LNCAP (cell line): ENCODE measurements around the gene DNAJC11.

Experiments used
- CTCF ChIP-seq: fragments of 450-650 bp; IDR thresholded peaks from 2 replicates; pipeline ENCODE4 v1.5.1; 2017; ENCODE audit warnings: mild to moderate bottlenecking

The DNAJC11 gene

GRCh38 chr1:6711174-6711573 lies 9.6 kb upstream of the DNAJC11 start:
- TF ChIP-seq CTCF, result no peak

GRCh38 chr1:6704746-6705145 lies 3.1 kb upstream of the DNAJC11 start:
- TF ChIP-seq CTCF, result no peak

- TF ChIP-seq CTCF, result no peak
These were observed 1.4 kb upstream of the DNAJC11 start for GRCh38 chr1:6703016-6703415.

GRCh38 chr1:6700853-6701436 lies 671 bp downstream of the DNAJC11 start:
- TF ChIP-seq CTCF, result no peak

GRCh38 chr1:6695868-6696267 lies 5.7 kb downstream of the DNAJC11 start:
- no peak for TF ChIP-seq CTCF

GRCh38 chr1:6694121-6694713 lies 7.4 kb downstream of the DNAJC11 start:
- TF ChIP-seq CTCF, result no peak

- TF ChIP-seq CTCF, result no peak
These were observed 8.7 kb downstream of the DNAJC11 start for GRCh38 chr1:6692956-6693355.

- no peak for TF ChIP-seq CTCF
These were observed 10.1 kb downstream of the DNAJC11 start for GRCh38 chr1:6691507-6691906.
